LoVo (cell line): ENCODE results near the gene STK32A.
A peak's percentile ranks its signal among the peaks of the same experiment; 100 is the strongest.

Experiments used
- DNase-seq: peaks from one replicate; pipeline ENCODE4 v3.0.0-alpha.2; 2016; ENCODE audit warnings: low spot score

The STK32A gene

DNA sequence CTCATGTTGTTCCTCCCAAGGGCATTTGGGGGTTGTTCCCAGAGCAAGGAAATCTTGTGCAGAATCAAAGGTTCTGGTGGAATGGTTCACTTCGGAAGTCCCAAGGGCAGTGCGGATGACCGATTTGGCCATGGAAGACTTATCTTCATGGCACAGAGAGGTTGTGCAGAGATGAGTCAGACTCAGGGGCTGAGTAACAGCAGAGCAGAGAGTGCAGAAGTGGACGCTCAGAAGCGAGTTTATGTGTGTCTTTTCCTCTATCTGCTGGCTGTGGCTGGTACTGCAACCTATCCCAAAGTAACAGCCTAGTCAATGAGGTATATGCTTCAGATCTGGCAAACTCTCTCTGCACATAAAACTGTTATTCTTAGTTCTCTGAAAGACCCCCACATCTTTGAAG lies 157.0 kb downstream of the STK32A start:
- peak; percentile 29 for DNase-seq

GRCh38 chr5:147393874-147394672 lies 159.2 kb downstream of the STK32A start:
- DNase-seq = no peak

GRCh38 chr5:147396070-147396823 lies 161.4 kb downstream of the STK32A start:
- DNase-seq = no peak

- no peak for DNase-seq
Measured at GRCh38 chr5:147397616-147398015, 162.8 kb downstream of the STK32A start.

DNA sequence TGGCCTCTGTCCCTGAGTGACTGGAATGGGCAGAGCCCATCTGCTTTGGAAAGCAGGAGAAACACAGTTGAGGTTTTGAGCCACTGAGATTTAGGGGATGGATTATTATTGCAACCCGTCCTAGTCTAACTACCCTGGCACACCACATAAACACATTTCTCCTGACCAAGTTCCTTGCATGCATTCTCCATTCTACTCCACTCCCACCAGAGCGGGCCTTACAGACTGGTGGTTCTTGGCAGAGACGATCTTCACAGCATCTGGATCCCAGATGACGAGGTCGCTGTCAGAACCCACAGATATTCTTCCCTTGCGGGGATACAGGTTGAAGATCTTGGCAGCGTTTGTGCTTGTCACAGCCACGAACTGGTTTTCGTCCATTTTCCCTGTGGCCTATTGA lies 164.0 kb downstream of the STK32A start:
- DNase-seq = no peak

- no peak for DNase-seq
Measured at GRCh38 chr5:147400126-147400809, 165.4 kb downstream of the STK32A start.

DNA sequence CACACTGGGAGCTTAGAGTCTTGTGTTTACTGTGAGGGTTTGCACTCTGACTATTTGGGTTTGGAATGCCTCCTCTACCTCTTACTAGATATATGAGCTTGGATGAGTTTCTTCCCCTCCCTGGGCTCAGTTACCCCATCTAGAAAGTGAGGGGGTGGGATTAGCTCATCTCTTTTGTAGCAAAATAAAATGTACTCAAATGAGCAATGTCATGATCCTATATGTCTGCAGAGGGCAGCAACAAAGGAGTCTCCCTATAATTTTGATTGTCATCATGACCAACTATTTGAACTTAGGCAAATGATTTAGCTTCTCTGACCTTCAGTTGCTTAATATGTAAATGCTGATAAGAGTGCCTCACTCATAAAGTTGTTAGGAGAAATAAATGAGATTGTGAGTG lies 166.1 kb downstream of the STK32A start:
- no peak for DNase-seq

DNA sequence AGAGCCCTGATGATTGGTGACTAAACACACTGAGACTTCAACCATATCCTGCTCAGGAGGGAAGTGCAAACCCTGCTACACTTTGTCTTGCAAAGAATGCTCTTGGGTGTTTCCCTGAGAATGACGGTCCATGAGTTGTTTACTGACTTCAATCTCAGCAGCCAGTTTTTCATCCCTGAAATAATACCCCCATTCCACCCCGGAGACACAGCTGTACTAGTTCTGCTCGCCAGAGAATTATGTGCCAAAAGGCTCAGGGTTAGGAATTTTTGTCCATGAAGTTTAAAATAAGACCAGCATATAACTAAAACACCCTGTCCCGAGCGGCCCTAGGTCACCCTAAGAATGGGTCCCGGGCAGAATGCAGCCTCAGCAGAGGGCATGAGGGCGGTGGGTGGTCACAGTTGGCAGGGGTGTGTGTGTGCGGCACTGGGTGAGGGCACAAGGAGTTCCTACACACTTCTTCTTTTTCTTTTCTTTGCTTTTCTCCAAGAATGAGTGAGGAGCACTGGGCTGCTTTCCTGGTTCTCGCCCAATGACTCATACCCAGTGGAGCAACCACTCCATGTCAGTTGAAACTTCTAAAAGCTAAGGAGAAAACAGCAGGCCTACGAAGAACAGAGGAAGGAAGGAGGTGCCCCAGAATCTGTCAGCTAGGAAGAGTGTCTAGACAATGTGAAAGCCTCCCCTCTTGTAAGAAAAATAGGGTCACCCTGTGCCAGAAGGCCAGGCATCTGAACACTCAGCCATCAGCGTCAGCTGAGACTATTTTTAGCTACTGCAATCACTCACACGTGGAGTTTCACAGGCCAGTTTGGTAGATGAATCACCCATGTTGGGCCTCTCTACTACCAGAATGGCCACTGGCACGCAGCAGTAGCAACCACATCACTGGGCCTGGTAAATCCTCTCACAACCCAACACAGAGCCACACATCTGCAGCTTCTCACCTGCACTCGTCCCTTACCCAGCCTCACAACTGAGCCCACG lies 169.1 kb downstream of the STK32A start:
- peak; percentile 50 for DNase-seq

- no peak for DNase-seq
Measured at GRCh38 chr5:147404706-147405105, 169.9 kb downstream of the STK32A start.

DNA sequence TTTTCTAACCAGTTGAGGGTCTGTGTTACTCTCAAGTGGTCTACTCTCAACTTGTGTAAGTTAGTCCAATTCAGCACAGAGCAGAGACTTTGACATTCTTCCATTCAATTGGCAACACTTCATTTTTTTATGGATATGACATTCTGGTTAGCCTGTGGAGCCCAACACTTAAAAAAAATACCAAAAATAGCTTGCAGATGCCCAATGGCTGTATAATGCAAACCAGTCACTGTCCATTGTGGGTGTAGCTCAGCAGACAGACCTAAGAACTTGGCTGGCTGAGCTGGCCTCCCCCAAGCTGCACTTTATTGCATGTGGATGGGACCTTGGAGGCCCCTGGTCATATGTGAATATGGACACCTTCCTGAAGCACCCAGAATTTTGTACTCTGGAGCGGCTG lies 171.8 kb downstream of the STK32A start:
- DNase-seq = no peak

- DNase-seq = no peak
Measured at GRCh38 chr5:147407094-147407681, 172.4 kb downstream of the STK32A start.

DNA sequence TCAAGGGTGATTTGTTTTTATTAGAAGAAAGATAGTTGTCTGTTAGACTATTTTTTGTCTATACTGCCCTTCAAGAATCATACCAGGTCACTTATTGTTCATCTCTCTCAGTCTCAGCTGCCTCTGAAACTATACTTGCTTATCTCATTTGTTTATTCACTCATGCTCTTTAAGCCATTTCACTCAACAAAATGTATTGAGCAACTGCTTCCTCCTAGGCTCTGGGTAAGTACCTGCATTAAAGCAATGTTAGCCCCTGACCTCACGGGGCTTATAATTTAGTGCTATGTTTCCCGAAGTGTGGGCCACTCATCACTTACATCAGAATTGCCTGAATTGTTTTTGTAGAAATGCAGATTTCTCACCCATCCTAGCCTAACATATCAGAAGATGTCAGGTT lies 174.2 kb downstream of the STK32A start:
- no peak for DNase-seq

DNA sequence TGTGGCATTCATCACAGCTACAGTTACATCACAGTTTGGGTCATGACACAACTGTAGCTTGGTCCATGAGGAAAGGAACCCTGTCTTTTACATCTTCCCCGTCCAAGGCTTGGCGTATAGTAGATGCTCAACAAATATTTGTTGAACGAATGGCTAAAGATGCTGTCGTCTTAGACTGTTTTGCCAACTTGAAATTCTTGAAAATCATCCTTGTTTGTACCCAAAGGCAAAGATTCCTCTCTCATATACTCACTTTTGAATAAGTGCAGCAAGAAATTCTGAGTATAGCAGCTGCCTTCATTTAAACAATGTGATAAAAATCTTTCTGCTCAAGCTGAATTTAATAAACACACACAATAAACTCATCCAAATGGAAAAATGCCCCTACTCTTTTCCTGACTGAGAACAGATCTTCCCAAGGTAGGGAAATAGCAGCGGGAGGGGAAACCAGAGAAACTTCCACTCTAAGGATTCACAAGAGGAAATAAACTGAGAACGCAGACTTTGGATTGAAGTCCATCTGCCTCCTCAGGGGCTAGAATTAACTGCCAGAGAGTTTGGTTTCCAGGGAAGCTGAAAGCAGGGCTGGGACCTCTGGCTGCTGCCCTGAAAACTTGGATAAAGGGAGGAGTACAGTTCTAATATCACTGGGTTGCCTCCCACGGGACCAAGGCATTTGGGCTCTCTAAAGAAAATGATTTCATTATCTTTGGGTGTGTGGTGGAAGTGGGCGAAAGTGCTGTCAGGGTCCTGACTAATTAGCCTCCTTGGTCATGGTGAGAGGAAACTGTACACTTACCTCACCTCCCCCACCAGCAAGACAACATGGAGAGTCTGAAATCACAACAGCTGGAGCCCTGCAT lies 175.9 kb downstream of the STK32A start:
- DNase-seq = no peak

- DNase-seq = no peak
Measured at GRCh38 chr5:147411359-147412319, 176.8 kb downstream of the STK32A start.

GRCh38 chr5:147412561-147412960 lies 177.7 kb downstream of the STK32A start:
- no peak for DNase-seq

DNA sequence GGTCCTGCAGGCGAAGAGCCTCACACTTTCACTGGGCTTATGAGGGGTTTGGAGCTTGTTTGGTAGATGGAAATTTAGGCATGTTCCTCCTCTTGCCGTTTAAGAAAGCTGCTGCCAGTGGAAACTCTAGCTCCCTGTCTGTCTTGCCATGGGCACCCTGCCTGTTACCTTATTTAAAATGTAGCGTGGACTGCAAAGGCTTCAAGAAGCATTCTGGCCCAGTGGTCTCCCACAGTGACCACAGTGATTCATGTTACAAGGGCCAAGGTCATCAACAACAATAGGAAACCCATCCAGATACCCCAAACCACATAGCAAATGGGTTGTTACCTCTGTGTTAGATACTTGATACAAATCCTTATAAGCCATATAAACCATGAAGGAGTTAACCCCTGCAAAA lies 178.4 kb downstream of the STK32A start:
- DNase-seq = no peak

- no peak for DNase-seq
Measured at GRCh38 chr5:147415651-147416050, 180.8 kb downstream of the STK32A start.

DNA sequence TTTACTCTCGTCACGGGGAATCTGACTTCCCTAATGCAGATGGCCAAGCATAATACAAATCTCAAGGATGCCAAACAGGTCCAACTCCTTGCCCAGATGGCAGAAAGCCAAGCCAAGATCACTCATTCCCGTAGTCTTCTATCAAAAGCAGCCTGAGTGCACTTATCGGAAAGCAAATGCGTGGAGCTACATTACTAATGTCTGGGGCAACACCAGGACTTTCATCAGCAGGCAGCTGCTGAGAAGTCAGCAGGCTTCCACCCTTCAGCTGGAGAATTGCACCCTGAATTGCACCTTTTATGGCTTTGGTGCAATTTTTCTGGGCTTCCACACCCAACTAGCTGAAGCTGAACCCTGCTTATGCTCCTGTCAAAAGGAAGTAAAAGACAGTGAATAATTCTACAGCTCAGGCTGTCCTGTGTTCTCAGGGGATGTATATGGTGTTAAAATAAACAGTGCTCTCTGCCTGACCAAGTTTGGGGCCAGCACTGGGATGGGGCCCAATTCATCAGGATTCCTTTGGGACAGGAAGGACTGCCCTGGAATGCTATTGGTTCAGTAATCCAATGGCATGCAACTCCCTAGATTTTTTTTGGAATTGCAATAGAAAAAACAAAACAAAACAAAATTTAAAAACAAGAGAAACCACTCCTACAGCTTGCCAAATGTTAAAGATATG lies 182.4 kb downstream of the STK32A start:
- no peak for DNase-seq

- DNase-seq = no peak
Measured at GRCh38 chr5:147418613-147419012, 183.8 kb downstream of the STK32A start.
